ENCODE results near the gene C12orf43. TPM values are rescaled to one million over a fixed set of nuclear protein-coding genes. Genes with fewer than 3 reads are reported as not detected.

C12orf43 gene
- total and polyA plus RNA-seq, 2 of the 4 experiments (the other 2 are of a cell fraction): 12.5 to 13.5 TPM

DNA sequence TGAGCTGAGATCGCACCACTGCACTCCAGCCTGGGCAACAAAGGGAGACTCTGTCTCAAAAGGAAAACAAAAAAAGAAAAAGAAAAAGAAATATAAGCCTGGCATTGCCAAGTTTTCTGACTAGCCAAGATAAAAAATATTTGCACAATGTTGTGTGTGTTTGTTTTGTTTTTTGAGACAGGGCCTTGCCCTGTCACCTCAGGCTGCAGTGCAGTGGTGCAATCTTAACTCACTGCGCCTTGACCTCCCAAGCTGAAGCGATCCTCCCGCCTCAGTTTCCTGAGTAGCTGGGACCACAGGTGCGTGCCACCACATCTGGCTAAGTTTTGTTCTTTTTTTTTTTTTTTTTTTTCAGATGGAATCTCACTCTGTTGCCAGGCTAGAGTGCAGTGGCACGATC lies 5.5 kb upstream of the C12orf43 start:
- Histone ChIP-seq H2BK15ac (ENCODE audit: low read depth, low read length) (no peak overlapping the region), H3K23ac (ENCODE audit: low read depth, low read length) (no peak overlapping the region), H3K9me3 (ENCODE audit: control insufficient read depth, insufficient read depth, low read length) (no peaks in the 10 kb centered on the region), H3K9me1 (ENCODE audit: insufficient read depth, low read length) (no peaks in the 10 kb centered on the region), H3K4me3 (ENCODE audit: insufficient read depth, low read depth, low read length) (no peak overlapping the region), H3K4ac (ENCODE audit: low read depth, low read length) (no peak overlapping the region), H4K5ac (ENCODE audit: low read depth, low read length) (no peak overlapping the region), H3K4me2 (ENCODE audit: low read depth, low read length) (no peak overlapping the region), H2AK5ac (ENCODE audit: low read depth, low read length) (no peak overlapping the region), H3K56ac (ENCODE audit: extremely low read depth, insufficient read depth, low read length) (no peak overlapping the region), H2BK20ac (ENCODE audit: low read depth, low read length) (no peak overlapping the region), H3K27me3 (ENCODE audit: control insufficient read depth, insufficient read depth, low read length) (peaks cover 17% of the 10 kb centered on the region; the same call in 1 of the 2 replicates), H3K79me1 (ENCODE audit: low read depth in 1 of 2, low read length in 2 of 2) (no peaks in the 10 kb centered on the region), H2AFZ (replicated peaks; ENCODE audit: low read length, poor library complexity) (no peak overlapping the region), H2BK120ac (ENCODE audit: low read depth, low read length) (no peak overlapping the region), H3K9ac (ENCODE audit: low read depth, low read length) (no peak overlapping the region), H3K27ac (ENCODE audit: insufficient read depth, low read length) (no peak overlapping the region), H2BK5ac (ENCODE audit: low read depth, low read length, poor library complexity, severe bottlenecking) (no peak overlapping the region), H4K8ac (ENCODE audit: low read depth in 2 of 2, low read length in 2 of 2) (no peak overlapping the region), H3K14ac (replicated peaks; ENCODE audit: low read depth, low read length) (no peak overlapping the region), H4K20me1 (ENCODE audit: insufficient read depth, low read length) (no peaks in the 10 kb centered on the region), H2AK9ac (replicated peaks; ENCODE audit: low read depth, low read length, poor library complexity) (no peak overlapping the region), H3K36me3 (ENCODE audit: control insufficient read depth, insufficient read depth, low read length) (no peaks in the 10 kb centered on the region), H4K91ac (ENCODE audit: insufficient read depth, low read depth, low read length) (no peak overlapping the region), H3K18ac (ENCODE audit: low read depth, low read length) (no peak overlapping the region), H3K4me1 (ENCODE audit: control insufficient read depth, insufficient read depth, low read length) (no peaks in the 10 kb centered on the region)
- no peak for DNase-seq
- in situ Hi-C loops (cut with MboI; ENCODE audit: low sequenced_read_pairs): no loop called here
- ChIA-PET POLR2A (ENCODE audit: unreplicated experiment) (no interaction called here), CTCF (interaction anchor here (0.6 kb wide), 1 partner anchor 88 kb away, joined by 6 read pairs; no protein-coding TSS in a partner anchor)
- intact Hi-C loops (cut with micrococcal nuclease): no loop called here
- dilution Hi-C loops (cut with HindIII; ENCODE audit: low sequenced_read_pairs, unreplicated experiment): no loop called here
- TF ChIP-seq RFX5 (IDR thresholded peaks at IDR 0.05; ENCODE audit: low read depth, low read length) (no peak), RCOR1 (IDR thresholded peaks at IDR 0.05; ENCODE audit: insufficient replicate concordance, low read length) (no peak), FOS (IDR thresholded peaks at IDR 0.05; ENCODE audit: low read depth, low read length) (no peak), NFE2L2 (IDR thresholded peaks at IDR 0.05; ENCODE audit: low read depth, low read length) (no peak)
- no TSS peak for BruUV-seq (replicated peaks)
- WGBS, 2 experiments (ENCODE audit: extremely low coverage in 2 of 2, insufficient read length in 1 of 2): 90% methylated on average over 2 of the region's 6 CpGs; no CpG with 5 or more reads in 1 of the 2 experiments
- no peak for ATAC-seq (ENCODE audit: low read depth)
